HL-60 (cell line): ENCODE measurements around the gene CSTB.

ENCODE experiments used
- DNase-seq, 2 experiments: peaks; one replicate each; pipeline ENCODE4 v3.0.0-alpha.2; 2010 to 2020; ENCODE audit warnings: low read depth in 1 of 2, low spot score in 1 of 2
- H3K27ac ChIP-seq: fragments of 250-450 bp; sonication (Bioruptor Pico); replicated peaks from 2 replicates; pipeline ENCODE4 v1.5.1; 2020; ENCODE audit warnings: mild to moderate bottlenecking, moderate library complexity
- H3K27me3 ChIP-seq: fragments of 250-450 bp; sonication (Bioruptor Pico); 2 replicates; pipeline ENCODE4 v1.5.1; 2021; ENCODE audit warnings: mild to moderate bottlenecking, moderate library complexity; ENCODE audit not compliant: insufficient read depth, poor library complexity, severe bottlenecking
- H3K4me3 ChIP-seq: replicated peaks from 2 replicates; pipeline ENCODE4 v1.5.1; 2011; ENCODE audit warnings: mild to moderate bottlenecking, control low read depth, low read length; ENCODE audit not compliant: insufficient read depth
- GABPA ChIP-seq: IDR thresholded peaks from 2 replicates; pipeline ENCODE4 v1.6.1; 2012; ENCODE audit warnings: low read depth
- POLR2AphosphoS5 ChIP-seq: IDR thresholded peaks from 2 replicates; pipeline ENCODE4 v1.6.1; 2012; ENCODE audit warnings: low read depth
- SPI1 ChIP-seq: IDR thresholded peaks from 2 replicates; pipeline ENCODE4 v1.6.1; 2012; ENCODE audit warnings: low read depth, mild to moderate bottlenecking, borderline replicate concordance
- TF ChIP-seq, protein P1 (sequence below): IDR thresholded peaks from 2 replicates; pipeline ENCODE4 v1.6.1; 2012; ENCODE audit warnings: low read depth; ENCODE audit not compliant: insufficient replicate concordance
- TF ChIP-seq, protein P2 (sequence below): IDR thresholded peaks from one replicate; pipeline ENCODE4 v1.5.1; 2011; ENCODE audit warnings: low read length, control low read depth, inconsistent platforms; ENCODE audit not compliant: insufficient read depth

Gene CSTB

DNA sequence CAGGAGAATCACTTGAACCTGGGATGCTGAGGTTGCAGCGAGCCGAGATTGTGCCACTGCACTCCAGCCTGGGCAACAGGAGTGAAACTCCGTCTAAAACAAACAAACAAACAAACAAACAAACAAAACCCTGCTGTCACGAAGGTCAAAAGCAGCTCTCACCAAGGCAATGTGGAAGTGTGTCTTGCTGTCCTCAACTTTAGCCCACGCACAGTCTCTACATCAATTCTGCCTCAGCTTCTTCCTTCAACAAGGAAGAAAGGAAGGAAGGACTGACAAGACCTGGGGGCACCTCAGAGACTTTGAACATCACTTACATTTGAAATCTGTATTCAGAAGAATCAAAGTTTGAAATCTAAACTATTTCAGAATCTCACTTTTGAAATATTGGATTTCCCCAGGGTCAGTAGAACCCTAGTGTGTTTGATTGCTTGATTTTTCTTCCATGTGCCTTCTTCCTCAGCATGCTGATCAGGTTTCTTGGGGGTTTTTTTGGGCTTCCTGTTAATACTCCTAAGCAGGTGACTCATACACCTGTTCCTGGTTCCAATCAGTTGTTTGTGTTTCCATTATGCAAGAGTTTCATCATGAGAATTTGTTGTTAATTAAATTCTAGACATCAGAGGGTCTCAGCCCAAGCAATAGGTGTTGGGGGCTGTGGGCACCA lies 6.5 kb upstream of the CSTB start:
- TF ChIP-seq, protein P1, sequence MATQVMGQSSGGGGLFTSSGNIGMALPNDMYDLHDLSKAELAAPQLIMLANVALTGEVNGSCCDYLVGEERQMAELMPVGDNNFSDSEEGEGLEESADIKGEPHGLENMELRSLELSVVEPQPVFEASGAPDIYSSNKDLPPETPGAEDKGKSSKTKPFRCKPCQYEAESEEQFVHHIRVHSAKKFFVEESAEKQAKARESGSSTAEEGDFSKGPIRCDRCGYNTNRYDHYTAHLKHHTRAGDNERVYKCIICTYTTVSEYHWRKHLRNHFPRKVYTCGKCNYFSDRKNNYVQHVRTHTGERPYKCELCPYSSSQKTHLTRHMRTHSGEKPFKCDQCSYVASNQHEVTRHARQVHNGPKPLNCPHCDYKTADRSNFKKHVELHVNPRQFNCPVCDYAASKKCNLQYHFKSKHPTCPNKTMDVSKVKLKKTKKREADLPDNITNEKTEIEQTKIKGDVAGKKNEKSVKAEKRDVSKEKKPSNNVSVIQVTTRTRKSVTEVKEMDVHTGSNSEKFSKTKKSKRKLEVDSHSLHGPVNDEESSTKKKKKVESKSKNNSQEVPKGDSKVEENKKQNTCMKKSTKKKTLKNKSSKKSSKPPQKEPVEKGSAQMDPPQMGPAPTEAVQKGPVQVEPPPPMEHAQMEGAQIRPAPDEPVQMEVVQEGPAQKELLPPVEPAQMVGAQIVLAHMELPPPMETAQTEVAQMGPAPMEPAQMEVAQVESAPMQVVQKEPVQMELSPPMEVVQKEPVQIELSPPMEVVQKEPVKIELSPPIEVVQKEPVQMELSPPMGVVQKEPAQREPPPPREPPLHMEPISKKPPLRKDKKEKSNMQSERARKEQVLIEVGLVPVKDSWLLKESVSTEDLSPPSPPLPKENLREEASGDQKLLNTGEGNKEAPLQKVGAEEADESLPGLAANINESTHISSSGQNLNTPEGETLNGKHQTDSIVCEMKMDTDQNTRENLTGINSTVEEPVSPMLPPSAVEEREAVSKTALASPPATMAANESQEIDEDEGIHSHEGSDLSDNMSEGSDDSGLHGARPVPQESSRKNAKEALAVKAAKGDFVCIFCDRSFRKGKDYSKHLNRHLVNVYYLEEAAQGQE, result no peak
- TF ChIP-seq SPI1 (no peak), POLR2AphosphoS5 (no peak), GABPA (no peak)
- TF ChIP-seq, protein P2, sequence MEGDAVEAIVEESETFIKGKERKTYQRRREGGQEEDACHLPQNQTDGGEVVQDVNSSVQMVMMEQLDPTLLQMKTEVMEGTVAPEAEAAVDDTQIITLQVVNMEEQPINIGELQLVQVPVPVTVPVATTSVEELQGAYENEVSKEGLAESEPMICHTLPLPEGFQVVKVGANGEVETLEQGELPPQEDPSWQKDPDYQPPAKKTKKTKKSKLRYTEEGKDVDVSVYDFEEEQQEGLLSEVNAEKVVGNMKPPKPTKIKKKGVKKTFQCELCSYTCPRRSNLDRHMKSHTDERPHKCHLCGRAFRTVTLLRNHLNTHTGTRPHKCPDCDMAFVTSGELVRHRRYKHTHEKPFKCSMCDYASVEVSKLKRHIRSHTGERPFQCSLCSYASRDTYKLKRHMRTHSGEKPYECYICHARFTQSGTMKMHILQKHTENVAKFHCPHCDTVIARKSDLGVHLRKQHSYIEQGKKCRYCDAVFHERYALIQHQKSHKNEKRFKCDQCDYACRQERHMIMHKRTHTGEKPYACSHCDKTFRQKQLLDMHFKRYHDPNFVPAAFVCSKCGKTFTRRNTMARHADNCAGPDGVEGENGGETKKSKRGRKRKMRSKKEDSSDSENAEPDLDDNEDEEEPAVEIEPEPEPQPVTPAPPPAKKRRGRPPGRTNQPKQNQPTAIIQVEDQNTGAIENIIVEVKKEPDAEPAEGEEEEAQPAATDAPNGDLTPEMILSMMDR, result no peak
- no peak overlapping the region for H3K4me3 ChIP-seq
- H3K27ac ChIP-seq, result no peak overlapping the region
- no peak for DNase-seq
- H3K27me3 ChIP-seq, result no peaks in the 10 kb centered on the region

DNA sequence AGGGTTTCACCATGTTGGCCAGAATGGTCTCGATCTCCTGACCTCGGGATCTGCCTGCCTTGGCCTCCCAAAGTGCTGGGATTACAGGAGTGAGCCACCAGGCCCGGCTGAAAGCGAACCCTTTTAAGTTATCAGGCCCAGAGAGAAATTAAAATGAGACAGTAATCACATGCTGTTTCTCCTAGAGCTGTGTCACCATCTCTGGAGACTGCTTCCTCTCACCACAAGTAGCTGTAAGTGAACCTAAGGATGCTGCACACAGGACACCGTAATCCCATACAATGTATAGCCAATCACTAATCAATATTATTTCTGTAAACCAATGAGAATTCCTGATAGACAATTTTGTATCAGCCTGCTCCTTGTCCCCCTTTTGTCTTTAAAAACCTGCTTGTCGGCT lies 5.7 kb upstream of the CSTB start:
- no peak overlapping the region for H3K4me3 ChIP-seq
- DNase-seq, result no peak
- H3K27ac ChIP-seq, result no peak overlapping the region
- TF ChIP-seq SPI1 (no peak), GABPA (no peak), POLR2AphosphoS5 (no peak)
- TF ChIP-seq, protein P2, result no peak
- TF ChIP-seq, protein P1, result no peak
- no peaks in the 10 kb centered on the region for H3K27me3 ChIP-seq

DNA sequence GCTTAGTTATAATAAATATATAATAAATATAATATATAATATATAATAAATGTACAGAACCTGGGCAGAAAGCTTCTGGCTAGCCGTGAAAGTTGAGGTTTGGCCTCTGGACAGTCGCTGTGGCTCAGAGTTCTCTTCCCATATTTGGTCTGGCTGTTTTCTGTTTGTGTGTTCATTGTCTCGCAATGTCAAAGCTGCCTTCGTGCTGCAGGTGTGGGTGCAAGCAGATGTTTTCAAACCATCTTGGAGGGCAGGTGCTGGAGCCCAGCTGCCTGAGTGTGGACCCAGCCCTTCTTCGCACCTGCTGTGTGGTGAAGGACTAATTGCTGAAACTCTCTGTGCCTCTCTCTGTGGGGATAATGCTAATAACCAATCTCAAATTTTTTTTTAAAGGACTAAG lies 3.6 kb upstream of the CSTB start:
- peak in 1 of 2 experiments; percentile 23 for DNase-seq
- no peak for TF ChIP-seq SPI1
- no peak for TF ChIP-seq GABPA
- TF ChIP-seq POLR2AphosphoS5, result peak; percentile 49; the same call in 1 of the 2 replicates
- Histone ChIP-seq H3K4me3 (no peak overlapping the region), H3K27me3 (no peaks in the 10 kb centered on the region), H3K27ac (no peak overlapping the region; the same call in 1 of the 2 replicates)

DNA sequence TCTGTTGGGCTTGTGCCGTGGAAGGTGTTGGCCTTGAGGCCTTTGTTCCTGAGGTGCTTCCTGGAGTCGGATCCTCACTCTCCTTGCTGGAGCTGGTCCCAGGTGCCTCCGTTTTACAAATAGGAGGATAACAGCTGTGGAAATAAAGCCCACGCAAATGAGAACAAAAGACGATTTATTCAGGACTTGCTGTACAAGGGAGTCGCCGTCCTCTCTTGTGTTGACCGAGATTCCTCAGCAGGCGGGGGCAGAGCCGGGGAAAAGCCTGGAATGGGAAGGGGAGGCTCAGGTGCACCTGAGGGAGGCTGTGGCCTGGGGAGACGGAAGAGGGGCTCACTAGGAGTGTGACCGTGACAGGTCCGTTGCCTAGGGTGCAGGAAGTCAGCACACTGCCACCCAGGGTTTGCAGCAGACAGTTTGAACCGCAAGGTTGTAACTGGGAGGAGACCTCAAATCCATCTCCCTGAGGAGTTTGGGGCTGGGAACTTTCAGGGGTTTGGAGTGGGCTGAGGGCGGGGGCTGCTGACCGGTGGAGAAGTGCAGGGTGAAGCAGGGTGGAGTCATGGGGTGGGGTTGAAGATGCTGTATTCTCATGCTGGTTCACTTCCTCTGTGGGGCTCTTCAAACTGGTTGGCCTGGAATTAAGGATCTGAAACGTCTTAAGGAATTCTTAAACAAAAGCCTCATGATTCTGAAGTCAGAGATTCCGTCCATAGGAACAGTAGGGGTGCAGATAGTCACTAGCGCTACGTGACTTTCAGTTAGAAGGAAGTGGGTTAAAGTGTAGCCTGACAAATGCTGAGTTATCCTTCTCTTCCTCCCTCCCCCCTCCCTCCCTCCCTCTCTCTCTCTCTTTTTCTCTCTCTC lies 2.6 kb upstream of the CSTB start:
- peak in 1 of 2 experiments; percentile 32 for DNase-seq
- Histone ChIP-seq H3K4me3 (no peak overlapping the region), H3K27ac (peak overlapping the region; percentile 15; the same call in 1 of the 2 replicates), H3K27me3 (no peaks in the 10 kb centered on the region)
- peak; percentile 58; the same call in 1 of the 2 replicates for TF ChIP-seq SPI1
- TF ChIP-seq POLR2AphosphoS5, result no peak
